Measurements from ENCODE around the gene DSCAM.

Gene DSCAM

DNA sequence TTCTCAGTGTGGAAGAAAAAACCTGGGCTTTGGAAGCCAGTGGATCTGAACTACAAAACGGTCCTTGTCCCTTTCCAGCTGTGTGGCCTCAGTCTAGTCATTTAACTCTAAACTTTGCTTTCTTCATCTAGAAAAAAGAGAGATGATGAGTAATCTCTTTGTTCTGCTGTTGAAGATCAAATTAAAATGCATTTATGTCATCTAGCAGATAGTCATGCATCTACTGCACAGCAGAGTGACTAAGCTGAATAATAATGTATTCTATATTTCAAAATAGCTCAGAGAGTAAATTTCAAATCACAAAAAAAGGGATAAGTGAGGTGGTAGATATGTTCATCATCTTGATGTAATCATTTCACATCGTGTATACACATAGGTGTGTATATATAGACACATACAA is 473.2 kb downstream of the DSCAM start:
- DNase-seq (ENCODE audit: low read depth) = no peak
- TF ChIP-seq, protein P1, sequence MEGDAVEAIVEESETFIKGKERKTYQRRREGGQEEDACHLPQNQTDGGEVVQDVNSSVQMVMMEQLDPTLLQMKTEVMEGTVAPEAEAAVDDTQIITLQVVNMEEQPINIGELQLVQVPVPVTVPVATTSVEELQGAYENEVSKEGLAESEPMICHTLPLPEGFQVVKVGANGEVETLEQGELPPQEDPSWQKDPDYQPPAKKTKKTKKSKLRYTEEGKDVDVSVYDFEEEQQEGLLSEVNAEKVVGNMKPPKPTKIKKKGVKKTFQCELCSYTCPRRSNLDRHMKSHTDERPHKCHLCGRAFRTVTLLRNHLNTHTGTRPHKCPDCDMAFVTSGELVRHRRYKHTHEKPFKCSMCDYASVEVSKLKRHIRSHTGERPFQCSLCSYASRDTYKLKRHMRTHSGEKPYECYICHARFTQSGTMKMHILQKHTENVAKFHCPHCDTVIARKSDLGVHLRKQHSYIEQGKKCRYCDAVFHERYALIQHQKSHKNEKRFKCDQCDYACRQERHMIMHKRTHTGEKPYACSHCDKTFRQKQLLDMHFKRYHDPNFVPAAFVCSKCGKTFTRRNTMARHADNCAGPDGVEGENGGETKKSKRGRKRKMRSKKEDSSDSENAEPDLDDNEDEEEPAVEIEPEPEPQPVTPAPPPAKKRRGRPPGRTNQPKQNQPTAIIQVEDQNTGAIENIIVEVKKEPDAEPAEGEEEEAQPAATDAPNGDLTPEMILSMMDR (IDR thresholded peaks at IDR 0.05; ENCODE audit: low read length, missing control alignments) = no peak
- no peak overlapping the region for H3K4me3 ChIP-seq (replicated peaks; ENCODE audit: low read depth, low read length)

DNA sequence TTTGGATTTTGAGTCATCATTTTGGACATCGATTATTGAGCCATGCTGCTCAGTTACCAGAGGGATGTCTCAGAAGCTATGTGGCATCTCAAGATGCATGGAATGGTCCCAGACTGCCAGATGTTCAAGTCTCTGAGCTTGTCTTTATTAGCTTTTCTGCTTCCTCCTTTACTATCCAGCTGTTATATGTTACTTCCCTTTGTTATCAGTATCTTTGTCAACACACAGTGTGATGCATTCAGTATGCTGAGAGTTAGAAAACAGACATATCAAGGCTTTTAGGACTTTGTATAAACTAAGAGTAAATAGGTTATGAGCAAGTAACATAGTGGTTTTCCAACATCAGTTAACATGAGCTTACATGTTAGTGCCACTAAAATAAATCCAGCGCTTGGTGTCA is 474.5 kb downstream of the DSCAM start:
- DNase-seq (ENCODE audit: low read depth) = no peak
- TF ChIP-seq, protein P1 (IDR thresholded peaks at IDR 0.05; ENCODE audit: low read length, missing control alignments) = no peak
- no peak overlapping the region for H3K4me3 ChIP-seq (replicated peaks; ENCODE audit: low read depth, low read length)

DNA sequence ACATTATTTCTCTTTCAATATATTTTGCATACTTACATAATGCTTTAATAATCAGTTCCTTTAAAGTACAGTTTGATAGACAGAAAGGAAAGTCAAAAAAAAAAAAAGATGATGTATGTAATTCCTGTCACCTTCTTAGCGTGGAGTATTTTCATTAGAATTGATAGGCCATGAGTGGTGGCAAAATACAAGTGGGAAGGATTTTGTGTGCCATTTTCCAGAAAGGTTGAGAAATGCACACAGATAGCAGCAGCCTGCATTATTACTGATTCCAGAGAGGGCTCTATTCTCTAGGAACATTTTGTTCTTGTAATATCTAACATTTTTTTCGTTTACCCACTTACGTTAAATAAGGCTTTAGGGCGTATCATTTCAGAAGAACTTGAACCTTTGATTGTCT is 475.6 kb downstream of the DSCAM start:
- no peak for DNase-seq (ENCODE audit: low read depth)
- no peak overlapping the region for H3K4me3 ChIP-seq (replicated peaks; ENCODE audit: low read depth, low read length)
- TF ChIP-seq, protein P1 (IDR thresholded peaks at IDR 0.05; ENCODE audit: low read length, missing control alignments) = no peak

DNA sequence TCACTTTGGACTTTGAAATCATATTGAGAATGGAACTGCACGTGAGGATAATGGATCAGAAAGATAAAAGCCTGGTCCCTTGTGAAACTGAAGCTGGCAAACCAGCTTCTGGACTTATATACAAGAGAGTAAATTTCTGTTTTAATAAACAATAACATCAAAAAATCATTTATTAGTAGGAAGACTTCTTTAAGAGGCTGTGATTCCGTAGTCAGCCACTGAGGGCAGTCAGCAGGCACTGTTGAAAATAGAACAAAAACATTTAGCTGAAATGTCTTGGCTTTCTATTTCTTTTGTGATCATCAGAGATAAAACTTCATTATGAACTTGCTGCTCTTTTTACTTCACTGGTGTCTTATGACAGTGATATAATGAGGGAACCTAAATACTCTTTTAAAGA is 490.3 kb downstream of the DSCAM start:
- TF ChIP-seq, protein P1 (IDR thresholded peaks at IDR 0.05; ENCODE audit: low read length, missing control alignments) = no peak
- no peak overlapping the region for H3K4me3 ChIP-seq (replicated peaks; ENCODE audit: low read depth, low read length)

DNA sequence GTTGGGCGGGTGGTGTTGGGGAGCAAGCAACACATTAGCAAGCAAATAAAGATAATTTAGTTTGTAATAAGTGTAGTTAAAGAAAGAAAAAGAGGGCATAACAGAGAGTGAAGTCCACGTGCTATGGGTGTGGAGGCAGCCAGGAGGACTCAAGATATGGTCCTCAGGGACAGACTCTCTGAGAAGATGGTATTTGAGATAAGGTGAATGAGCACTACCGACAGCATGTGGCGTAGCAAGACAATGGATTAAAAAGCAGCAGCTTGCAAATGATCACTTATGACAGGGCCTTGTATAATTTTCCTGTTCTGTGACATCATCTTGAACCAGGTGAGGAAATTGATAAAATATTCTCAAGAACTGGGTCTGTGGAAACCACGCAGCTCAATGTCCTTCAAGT is 491.9 kb downstream of the DSCAM start:
- H3K4me3 ChIP-seq (replicated peaks; ENCODE audit: low read depth, low read length) = no peak overlapping the region
- TF ChIP-seq, protein P1 (IDR thresholded peaks at IDR 0.05; ENCODE audit: low read length, missing control alignments) = no peak
- no peak for DNase-seq (ENCODE audit: low read depth)

More for the DNA sequence above, 490.3 kb downstream of the DSCAM start:
- DNase-seq (ENCODE audit: low read depth) = no peak

DNA sequence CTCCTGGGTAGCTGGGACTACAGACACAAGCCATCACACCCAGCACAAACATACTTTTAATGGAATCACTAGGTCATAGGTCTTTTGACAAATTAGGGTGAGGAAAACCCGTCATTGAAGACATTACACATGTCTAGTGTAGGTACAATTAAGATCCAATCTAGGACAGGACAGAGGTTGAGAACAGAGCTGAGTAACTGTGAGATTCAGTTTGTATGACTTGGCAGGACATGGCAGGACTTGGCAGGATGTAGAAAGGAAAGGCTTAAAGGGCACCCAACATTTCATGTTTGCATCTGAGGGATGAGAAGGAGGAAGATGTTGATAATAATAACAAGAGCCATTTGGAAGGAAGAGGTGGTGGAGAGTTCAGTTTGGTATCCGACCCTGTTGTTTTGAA is 496.0 kb downstream of the DSCAM start:
- TF ChIP-seq, protein P1 (IDR thresholded peaks at IDR 0.05; ENCODE audit: low read length, missing control alignments) = no peak
- no peak overlapping the region for H3K4me3 ChIP-seq (replicated peaks; ENCODE audit: low read depth, low read length)
- no peak for DNase-seq (ENCODE audit: low read depth)

DNA sequence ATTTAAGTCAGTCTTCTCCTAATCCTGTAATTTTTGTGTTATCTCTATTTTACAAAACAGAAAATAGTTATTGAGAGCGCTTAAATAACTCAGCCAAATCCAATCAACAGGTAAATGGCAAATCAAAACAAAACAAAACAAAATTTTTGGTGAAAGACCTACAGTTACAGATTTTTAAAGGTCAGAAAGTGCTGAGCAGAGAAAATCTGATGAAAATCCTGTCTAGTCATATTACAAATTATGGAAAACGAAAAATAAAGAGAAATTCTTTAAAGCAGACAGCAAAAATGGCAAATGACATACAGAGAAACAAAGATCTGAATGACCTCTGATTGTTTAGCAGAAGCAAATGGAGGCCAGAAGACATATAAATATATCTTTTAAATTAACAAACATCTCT is 497.4 kb downstream of the DSCAM start:
- no peak overlapping the region for H3K4me3 ChIP-seq (replicated peaks; ENCODE audit: low read depth, low read length)
- no peak for DNase-seq (ENCODE audit: low read depth)
- TF ChIP-seq, protein P1 (IDR thresholded peaks at IDR 0.05; ENCODE audit: low read length, missing control alignments) = no peak
